ENCODE data around the gene BCL11B. TPM values are rescaled to one million over a fixed set of nuclear protein-coding genes. Genes with fewer than 3 reads are reported as not detected.

BCL11B gene
- total RNA-seq, 1 experiment from 2014 or later, result 80.6 TPM

DNA sequence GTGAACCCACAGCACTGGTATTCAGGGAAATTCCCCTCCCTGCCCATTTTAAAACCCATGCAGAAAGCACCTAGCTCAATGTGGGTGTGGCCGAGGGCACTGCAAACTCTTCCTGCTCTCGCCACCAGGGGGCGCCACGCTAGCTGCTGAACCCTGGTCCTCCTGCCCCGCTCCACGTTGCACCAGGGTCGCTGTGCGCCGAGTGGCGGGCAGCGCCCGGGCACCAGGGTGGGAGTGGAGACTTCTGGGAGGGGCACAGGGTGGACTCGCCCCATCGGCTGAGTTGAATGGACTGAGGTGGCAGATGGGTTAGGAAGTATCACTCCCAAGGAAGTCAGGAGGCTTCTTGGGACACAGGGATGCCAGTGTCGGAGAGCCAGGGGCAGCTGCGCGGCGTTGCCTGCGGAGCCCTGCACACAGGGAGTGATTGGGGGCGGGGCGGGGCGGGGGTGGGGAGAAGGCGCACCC, 48.1 kb upstream of the BCL11B start:
- Histone ChIP-seq H3K4me1 (ENCODE audit: insufficient read depth, low read length, poor library complexity, severe bottlenecking) (no peaks in the 10 kb centered on the region), H3K36me3 (ENCODE audit: insufficient read depth, low read length, poor library complexity, severe bottlenecking) (no peaks in the 10 kb centered on the region), H3K9me3 (ENCODE audit: low read depth, low read length, poor library complexity, severe bottlenecking) (no peaks in the 10 kb centered on the region), H3K27me3 (replicated peaks; ENCODE audit: insufficient read depth, low read depth, low read length, poor library complexity) (no peaks in the 10 kb centered on the region), H3K4me3 (ENCODE audit: low read depth, low read length, poor library complexity, severe bottlenecking) (no peak overlapping the region), H3K27ac (ENCODE audit: low read depth, low read length, poor library complexity, severe bottlenecking) (no peak overlapping the region)
- no peak for TF ChIP-seq EZH2 (IDR thresholded peaks at IDR 0.05; ENCODE audit: borderline replicate concordance, low read depth, low read length, poor library complexity, severe bottlenecking)
- TF ChIP-seq, protein P1, sequence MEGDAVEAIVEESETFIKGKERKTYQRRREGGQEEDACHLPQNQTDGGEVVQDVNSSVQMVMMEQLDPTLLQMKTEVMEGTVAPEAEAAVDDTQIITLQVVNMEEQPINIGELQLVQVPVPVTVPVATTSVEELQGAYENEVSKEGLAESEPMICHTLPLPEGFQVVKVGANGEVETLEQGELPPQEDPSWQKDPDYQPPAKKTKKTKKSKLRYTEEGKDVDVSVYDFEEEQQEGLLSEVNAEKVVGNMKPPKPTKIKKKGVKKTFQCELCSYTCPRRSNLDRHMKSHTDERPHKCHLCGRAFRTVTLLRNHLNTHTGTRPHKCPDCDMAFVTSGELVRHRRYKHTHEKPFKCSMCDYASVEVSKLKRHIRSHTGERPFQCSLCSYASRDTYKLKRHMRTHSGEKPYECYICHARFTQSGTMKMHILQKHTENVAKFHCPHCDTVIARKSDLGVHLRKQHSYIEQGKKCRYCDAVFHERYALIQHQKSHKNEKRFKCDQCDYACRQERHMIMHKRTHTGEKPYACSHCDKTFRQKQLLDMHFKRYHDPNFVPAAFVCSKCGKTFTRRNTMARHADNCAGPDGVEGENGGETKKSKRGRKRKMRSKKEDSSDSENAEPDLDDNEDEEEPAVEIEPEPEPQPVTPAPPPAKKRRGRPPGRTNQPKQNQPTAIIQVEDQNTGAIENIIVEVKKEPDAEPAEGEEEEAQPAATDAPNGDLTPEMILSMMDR (conservative IDR thresholded peaks at IDR 0.05; ENCODE audit: low read depth, low read length), result peak; percentile 99
- ChIA-PET POLR2A (ENCODE audit: low non-redundant PET) (no interaction called here), CTCF (interaction anchor here (0.5 to 2.1 kb wide), 9 partner anchors 14 to 95 kb away, joined by 3 to 29 read pairs (median 3); no protein-coding TSS in a partner anchor)
- intact Hi-C loops (cut with micrococcal nuclease; ENCODE audit: unreplicated experiment), result loop anchor here (1.0 kb wide), 1 partner anchor 95 kb away; no protein-coding TSS in a partner anchor
- no TSS peak for BruUV-seq (replicated peaks)
- DNase-seq (ENCODE audit: low spot score), result peak; percentile 78

DNA sequence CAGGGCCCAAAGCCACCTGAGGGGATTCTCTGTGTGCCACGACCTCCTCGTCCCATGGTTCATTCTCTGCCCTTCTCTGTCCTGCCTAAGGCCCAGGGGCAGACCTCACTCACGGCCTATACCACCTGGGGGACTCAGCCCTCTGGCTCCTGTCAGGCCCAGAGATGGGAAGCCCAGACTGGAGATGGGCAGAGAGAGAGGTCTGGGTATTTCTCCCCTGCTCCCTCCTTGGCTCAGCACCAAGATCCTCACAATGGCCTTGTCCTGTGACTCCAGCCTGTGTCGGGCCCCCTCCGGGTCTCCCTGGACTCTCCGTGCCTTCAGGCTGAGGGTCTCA, 46.9 kb upstream of the BCL11B start:
- Histone ChIP-seq H3K27ac (ENCODE audit: low read depth, low read length, poor library complexity, severe bottlenecking) (no peak overlapping the region), H3K36me3 (ENCODE audit: insufficient read depth, low read length, poor library complexity, severe bottlenecking) (no peaks in the 10 kb centered on the region), H3K4me3 (ENCODE audit: low read depth, low read length, poor library complexity, severe bottlenecking) (no peak overlapping the region), H3K4me1 (ENCODE audit: insufficient read depth, low read length, poor library complexity, severe bottlenecking) (no peaks in the 10 kb centered on the region), H3K9me3 (ENCODE audit: low read depth, low read length, poor library complexity, severe bottlenecking) (no peaks in the 10 kb centered on the region), H3K27me3 (replicated peaks; ENCODE audit: insufficient read depth, low read depth, low read length, poor library complexity) (no peaks in the 10 kb centered on the region)
- POLR2A ChIA-PET (ENCODE audit: low non-redundant PET), result no interaction called here
- DNase-seq (ENCODE audit: low spot score), result no peak
- BruUV-seq (replicated peaks), result no TSS peak
- CTCF ChIA-PET, result interaction anchor here (2.1 kb wide), 1 partner anchor 96 kb away, joined by 29 read pairs; no protein-coding TSS in a partner anchor
- no peak for TF ChIP-seq EZH2 (IDR thresholded peaks at IDR 0.05; ENCODE audit: borderline replicate concordance, low read depth, low read length, poor library complexity, severe bottlenecking)
- TF ChIP-seq, protein P1 (conservative IDR thresholded peaks at IDR 0.05; ENCODE audit: low read depth, low read length), result no peak
- intact Hi-C loops (cut with micrococcal nuclease; ENCODE audit: unreplicated experiment), result no loop called here

DNA sequence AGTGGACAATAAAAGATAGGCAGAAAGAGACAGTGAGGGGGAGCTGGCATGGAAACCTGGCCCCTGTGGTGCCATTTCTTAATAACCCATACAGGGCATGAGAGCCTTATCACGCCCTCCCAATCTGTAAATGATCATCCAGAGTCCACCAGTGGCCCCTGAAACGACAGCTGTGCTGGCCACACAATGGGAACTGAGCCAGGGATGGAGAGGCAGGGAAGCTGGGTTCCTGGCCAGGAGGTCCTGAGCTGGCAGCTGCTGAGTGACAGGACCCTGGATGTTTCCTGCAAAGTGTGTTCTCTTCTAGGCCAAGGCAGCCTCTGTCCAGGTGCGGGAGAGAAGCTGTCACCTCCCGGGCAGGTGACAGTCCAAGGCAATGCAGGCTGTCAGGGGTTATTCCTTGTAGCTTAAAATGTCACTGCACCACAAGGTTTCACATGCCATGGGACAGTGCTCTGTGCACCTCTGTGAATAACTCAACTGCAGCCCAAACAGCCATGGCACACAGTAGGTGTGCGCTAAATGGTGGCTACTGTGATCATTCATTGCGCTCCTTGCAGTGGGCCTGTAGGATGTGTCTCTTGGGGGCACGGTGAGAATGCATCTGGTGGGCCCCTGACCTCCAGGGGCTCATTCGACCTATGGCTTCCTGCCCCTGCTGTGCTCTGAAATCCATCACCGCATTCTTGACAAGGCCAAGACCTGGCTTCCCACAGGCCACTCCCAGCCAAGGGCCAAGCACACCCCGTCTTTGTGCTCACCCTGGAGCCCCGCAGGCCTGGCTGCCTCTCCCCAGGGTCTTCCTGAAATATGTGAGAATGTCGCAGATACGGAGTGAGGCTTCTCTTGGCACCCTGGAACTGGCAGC, 46.3 kb upstream of the BCL11B start:
- BruUV-seq (replicated peaks), result no TSS peak
- no peaks in the 10 kb centered on the region for H3K9me3 ChIP-seq (ENCODE audit: low read depth, low read length, poor library complexity, severe bottlenecking)
- TF ChIP-seq, protein P1 (conservative IDR thresholded peaks at IDR 0.05; ENCODE audit: low read depth, low read length), result no peak
- no peak for TF ChIP-seq EZH2 (IDR thresholded peaks at IDR 0.05; ENCODE audit: borderline replicate concordance, low read depth, low read length, poor library complexity, severe bottlenecking)
- intact Hi-C loops (cut with micrococcal nuclease; ENCODE audit: unreplicated experiment), result no loop called here
- DNase-seq (ENCODE audit: low spot score), result no peak
- H3K4me1 ChIP-seq (ENCODE audit: insufficient read depth, low read length, poor library complexity, severe bottlenecking), result no peaks in the 10 kb centered on the region
- H3K36me3 ChIP-seq (ENCODE audit: insufficient read depth, low read length, poor library complexity, severe bottlenecking), result no peaks in the 10 kb centered on the region
- ChIA-PET POLR2A (ENCODE audit: low non-redundant PET) (no interaction called here), CTCF (no interaction called here)
- no peaks in the 10 kb centered on the region for H3K27me3 ChIP-seq (replicated peaks; ENCODE audit: insufficient read depth, low read depth, low read length, poor library complexity)
- no peak overlapping the region for H3K27ac ChIP-seq (ENCODE audit: low read depth, low read length, poor library complexity, severe bottlenecking)
- H3K4me3 ChIP-seq (ENCODE audit: low read depth, low read length, poor library complexity, severe bottlenecking), result no peak overlapping the region

Data from A673 (cell line).